ENCODE measurements around the gene RNF220.
"Not testable (repeated sequence)": the region's sequence is repeated elsewhere in the genome, so short reads cannot be mapped to it uniquely, and the experiment has no call there.

The RNF220 gene

DNA sequence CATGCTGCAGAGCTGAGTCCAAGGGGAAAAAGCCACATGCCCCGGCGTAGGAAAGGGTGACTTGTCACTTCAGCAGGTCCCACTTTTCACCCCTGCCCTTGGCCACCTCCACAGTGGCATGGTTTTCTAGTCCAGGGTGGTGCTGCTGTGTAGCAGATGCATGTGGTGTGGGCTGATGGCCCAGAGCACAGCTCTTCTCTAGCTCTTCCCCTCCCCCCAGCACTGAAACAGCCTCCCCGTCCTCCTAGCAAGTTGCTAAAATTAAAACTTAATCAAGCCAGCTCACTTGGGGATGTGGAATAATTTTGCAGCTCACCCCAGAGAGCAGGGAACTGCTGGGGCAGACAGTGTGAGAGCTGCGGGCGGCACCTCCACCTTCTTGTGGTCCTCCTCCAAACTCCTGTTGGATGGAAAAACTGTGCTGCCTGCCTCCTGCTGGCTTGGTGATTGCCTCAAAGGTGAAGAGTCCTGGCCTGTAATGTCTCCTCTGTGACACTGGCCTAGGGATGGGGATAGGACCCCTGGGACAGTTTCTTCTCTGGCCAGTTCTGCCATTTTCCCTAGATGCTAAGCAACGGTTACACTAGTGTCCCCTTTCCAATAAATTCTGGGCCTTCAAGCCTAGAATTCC lies 91.6 kb downstream of the RNF220 start:
- no peak for DNase-seq (ENCODE audit: low spot score)

DNA sequence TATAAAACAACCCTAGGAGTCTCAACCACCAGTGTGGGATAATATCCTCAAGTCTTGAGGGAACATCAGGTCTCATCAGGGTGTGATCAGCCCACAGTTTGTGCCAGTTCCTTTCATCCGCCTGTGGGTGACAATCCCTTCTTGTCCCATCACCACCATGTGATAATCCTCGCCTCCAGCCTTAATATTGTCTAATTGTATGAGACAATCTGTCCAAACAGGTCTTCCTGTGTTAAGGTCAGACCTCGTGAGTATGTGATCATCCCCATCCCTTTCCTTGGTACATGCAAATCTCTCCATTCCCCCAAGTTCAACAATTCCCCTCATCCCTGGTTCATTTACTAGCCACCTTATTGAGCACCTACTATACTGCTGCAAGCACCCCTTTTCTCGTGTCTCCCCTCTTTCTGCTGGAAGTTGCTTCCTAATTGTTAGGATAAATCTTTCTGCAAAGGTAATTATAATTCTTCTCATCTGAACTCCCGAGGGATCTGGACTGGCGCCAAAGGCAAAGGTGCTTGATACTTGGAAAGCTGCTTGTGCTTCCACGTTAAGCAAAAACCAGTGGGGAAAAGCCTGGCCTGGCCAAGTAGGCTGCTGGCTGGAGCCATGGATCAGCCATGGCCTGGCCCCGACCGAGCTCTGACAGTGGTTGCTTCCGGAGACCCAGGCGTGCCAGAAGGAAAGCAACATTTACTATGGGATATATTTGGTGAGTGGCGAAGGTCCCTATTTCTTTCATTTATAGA lies 92.5 kb downstream of the RNF220 start:
- no peak for DNase-seq (ENCODE audit: low spot score)

DNA sequence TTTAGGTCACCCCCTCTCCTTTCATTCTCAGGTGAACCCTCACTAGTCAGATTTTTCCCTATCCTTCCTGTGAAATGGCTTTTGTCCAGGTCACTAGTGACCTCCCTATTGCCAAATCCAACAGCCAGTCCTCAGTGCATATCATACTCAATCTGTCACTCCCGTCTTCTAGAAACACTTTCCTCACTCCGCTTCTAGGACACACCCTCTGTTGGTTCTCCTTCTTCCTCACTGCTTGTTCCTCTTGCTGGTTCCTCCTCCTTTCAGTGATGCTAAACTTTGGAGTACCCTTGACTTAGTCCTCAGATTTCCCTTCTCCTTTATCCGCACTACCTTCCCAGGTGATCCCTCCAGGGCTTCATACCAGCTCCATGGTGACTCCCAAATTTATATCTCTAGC lies 94.3 kb downstream of the RNF220 start:
- no peak for DNase-seq (ENCODE audit: low spot score)

DNA sequence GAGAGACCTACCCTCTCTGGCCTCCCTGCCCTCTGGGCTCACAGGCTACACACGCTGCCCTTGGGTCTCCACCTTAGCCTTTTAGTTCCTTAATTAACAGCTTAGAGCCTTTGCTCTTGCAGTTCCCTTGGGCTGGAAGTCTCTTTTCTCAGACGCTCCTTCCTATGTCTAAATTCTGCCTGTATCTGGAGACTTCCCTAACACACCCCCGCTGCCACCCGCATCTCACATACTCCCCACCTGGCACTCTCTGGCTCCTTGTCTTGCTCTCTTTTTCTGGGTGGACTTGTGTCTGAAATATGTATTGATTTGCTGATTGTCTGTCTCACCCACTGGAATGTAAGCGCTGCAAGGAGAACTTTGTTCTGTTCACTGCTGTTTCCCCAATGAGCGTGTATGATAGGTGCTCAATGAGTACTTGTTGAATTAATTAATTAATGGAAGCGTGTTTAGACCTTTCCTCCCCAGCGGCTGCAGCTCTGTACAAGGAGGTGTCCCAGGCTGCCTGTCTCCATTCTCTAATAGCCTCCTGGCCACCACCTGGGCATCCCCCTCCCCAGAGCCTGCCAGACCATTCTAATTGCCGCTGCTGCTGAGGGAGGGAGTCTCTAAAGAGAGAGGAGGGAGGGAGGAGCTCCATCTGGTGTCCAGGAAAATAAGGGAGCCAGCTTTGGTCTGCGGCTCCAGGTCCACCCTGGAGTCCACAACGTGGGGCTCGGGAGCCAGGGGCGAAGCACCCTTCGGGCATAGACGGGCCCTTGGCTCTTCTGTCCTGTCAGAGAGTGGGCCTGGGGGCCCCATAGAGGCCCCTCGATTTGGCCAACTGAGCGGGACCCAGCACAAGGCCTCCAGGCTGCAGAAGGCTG lies 95.4 kb downstream of the RNF220 start:
- no peak for DNase-seq (ENCODE audit: low spot score)

DNA sequence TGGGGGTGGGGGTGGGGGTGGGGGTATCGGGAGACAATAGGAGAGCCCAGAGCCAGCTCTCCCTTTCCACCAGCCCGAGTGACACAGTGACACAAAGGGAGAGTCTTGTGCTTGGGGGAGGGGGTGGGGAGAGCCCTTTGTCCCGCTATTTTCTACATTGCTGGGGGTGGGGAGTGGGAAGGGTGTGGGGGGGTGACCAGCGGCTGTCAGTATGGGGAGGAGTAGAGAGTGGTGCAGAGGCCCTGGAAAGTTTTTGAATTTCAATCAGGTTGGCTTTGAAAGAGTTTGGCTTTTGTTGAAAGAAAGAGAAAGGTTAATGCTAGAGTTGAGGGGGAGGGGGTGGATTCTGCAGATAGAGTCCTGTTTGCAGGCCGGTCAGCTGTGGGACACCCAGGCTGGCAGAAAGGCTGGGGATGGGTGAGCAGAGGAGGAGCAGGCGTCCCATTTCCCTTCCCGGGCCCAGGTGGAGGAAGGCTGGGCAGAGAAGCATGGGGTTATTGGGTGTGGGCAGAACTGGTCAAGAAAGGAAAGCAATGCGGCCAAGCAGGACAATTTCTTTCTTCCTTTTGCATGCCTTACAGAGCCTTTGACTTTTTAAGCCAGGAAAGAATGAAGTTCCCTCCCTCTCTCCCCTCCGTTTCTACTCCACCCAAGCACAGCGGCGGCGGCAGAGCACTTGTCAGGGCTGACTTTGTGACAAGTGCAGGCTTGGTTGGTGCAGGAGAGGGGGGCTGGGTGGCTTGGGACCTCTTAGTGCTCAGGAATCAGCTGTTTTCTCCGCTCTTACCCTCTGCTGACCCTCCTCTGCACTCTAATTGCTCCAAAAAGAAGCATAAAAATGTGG lies 96.2 kb downstream of the RNF220 start:
- no peak for DNase-seq (ENCODE audit: low spot score)

DNA sequence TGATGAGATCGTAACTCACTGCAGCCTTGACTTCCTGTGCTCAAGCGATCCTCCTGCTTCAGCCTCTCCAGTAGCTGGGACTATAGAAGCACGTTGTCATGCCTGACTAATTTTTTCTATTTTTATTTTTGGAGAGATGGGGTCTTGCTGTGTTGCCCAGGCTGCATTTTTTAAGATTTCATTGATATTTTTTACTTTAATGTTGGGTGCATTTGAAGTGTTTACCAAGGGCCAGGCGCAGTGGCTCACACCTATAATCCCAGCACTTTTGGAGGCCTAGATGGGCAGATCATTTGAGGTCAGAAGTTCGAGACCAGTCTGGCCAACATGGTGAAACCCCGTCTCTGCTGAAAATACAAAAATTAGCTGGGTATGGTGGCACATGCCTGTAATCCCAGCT lies 97.8 kb downstream of the RNF220 start:
- DNase-seq (ENCODE audit: low spot score) = not testable (repeated sequence)

DNA sequence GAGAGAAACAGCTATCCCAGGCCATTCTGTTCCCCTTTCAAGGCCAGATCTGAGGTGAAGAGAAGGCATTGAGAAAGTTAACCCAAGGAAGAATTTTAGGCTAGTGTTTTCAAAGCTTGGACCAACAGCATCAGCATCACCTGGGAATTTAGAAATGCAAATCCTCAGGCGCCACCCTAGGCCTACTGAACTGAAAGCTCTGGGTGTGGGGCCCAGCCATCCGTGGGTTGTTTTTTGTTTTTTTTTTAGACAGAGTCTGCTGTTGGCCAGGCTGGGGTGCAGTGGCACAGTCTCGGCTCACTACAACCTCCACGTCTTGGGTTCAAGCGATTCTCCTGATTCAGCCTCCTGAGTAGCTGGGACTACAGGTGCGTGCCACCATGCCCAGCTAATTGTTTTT lies 98.6 kb downstream of the RNF220 start:
- no peak for DNase-seq (ENCODE audit: low spot score)

DNA sequence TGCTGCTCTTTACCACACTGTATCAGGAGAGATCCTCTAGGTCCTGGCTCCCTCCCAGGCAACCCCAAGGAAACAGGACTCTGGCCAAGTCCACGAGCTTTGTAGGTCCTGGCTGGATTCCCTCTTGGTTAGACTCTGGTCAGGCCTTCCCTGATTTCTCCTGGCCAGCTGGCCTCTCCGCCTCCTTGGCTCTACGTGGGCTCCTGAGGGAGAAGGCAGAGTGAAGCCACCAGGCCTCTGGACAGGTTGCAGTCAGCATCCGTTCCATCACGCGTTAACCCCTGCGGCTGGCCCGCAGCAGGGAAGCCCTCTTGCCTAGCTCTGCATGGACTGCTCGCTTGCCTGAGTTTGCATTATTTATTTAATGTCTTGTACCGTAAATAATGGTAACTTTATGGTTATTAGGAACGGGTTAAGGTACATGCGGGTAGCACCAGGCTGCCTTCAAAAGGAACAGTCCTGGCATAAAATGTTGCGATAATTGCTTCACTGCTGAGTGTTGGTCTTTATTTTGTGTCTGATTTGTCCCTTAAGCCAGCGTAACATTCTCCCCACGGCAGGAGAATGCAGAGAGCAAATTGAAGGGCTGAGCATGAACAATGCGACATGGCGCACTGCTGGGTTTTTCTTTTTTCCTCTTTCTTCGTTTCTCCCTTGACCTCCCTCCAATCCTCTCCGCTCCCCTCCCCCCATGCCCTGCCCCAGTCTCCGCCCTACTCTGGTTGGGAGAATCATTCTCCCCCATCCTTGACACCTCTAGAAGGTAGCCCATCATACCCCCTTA lies 100.3 kb downstream of the RNF220 start:
- no peak for DNase-seq (ENCODE audit: low spot score)

DNA sequence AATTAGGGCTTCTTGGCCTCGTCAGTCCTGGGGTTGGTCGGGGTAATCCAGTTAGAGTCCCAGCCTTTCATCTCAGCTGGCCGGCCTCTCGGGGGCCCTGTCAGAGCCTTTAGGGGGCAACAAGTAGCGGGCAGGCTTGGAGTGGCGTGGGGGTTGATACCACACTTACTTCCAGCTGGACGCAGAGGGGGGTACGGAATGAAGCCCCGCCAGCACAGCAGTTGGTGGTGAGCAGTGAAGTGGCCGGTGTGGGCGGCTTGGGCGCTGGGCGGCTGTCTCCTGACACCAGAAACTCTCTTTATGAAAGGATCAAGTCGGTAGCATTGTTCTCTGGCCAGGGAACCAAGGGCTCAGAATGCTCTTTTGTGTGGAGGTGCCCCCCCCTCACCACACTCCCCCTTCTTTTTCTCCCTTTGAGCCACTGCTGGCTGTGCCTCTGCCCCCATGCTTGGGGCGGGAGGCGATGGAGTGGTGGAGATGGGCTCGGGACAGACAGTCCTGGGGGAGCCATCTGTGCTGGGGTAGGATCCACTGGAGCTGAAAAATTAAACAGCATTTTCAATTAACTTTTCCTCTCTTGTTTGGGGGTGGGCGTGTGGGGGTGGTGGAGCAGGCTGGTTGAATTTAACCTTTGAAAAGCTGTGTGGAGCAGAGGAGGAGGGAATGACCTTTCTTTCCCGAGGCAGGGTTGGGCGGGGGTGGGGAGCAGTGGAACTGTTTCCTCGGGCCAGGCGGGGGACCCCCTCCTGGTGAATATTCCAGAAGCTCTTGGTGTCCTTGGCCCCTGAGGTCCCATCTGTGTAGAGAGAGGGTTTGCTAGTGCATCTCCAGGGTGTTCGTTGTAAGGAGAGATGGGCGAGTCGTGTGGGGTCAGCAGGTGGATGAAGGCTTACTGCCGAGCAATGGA lies 102.7 kb downstream of the RNF220 start:
- no peak for DNase-seq (ENCODE audit: low spot score)

DNA sequence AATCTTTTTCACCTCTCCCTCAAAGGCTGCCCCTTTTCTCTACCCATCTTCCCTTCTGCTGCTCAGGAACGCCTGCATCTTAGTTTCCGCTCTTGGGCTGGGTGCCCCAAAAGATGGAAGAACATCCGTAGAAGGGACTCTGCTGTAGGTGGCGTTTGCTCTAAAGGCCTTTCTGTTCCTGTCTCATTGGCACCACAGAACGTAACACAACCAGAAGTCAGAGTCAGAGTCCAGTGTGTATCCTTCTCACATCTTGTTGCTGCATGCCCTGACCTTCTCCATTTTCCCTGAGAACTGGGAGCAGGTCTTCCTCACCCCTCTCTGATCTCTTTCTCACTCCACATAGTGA lies 103.3 kb downstream of the RNF220 start:
- DNase-seq (ENCODE audit: low spot score) = no peak

DNA sequence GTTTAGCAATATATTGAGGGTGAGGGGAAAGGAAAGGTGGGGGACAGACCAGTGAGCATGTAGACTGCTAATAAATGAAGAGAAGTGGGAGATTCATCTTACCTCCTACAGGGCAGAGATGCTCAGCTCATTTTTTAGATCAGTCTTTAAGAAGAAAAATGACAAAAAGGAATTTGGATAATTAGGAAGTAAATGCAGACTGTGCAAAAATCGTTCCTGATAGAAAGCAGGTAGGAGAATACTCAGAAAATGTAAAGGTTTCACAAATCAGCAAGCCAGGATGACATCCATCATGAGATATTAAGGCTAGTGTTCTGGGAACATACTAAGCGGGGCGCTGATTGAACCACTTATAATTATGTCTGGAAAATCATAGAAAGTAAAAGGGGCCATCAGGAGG lies 106.3 kb downstream of the RNF220 start:
- DNase-seq (ENCODE audit: low spot score) = no peak

DNA sequence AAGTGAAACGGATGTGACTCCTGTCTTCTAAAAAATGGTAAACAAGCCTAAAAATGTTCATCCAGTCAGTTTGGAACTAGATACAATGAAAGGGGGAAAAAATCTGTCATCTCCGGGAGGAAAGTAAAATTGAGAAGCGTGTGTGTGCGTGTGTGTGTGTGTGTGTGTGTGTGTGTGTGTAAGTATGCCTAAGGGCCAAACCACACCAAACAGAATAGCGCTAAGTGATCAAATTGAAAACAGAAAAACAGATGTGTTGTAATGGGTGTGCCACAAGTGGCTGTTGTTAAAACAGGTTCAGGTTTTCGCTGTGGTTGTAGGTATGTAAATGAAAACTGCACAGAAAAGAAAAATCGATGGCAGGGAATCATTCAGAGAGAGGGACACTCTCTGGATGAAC lies 106.7 kb downstream of the RNF220 start:
- DNase-seq (ENCODE audit: low spot score) = no peak

DNA sequence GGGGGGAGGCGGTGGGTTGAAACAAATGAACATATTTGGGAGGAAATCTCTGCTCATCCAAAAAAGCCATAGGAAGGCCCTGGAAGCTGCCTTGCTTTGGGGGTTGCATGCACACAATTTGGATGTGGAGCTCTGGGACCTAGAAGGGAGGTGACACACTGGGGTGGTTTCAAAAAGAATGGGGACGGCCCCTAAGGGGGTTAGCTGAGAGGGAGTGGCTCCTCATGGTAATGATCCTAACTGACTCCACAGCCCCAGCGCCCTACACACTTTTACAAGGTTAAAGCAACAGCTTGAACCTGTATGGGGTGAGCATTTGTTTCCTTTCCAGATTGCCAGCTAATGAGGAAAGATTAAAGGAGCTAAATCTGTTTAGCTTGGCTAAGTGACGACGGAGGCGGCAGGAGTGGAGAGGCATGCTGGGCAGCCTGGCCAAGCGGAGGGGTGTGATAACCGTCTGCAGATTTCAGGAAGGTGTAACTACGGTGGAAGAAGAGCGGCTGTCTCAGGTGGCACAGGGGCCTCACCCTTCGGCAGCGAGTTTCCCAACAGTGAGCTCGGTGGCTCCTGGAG lies 107.3 kb downstream of the RNF220 start:
- DNase-seq (ENCODE audit: low spot score) = no peak

DNA sequence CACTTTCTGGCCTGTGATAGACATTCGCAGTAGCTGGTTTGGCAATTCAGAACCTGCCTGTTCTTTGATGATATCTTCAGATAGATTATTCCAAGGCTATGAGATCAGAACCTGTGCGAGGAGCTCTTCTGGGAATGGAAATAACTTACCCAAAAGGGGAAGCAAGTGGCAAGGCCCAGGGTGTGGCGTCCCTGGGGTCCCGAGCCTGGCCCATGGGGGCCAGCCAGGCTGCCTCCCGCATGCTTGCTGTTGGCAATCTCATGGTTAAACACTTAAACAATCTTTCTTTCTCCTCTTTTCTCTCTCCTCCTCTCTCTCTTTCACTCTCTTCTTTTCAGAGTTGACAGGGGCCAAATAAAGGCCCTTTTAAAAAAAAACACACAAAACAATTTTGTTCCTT lies 108.1 kb downstream of the RNF220 start:
- DNase-seq (ENCODE audit: low spot score) = no peak

DNA sequence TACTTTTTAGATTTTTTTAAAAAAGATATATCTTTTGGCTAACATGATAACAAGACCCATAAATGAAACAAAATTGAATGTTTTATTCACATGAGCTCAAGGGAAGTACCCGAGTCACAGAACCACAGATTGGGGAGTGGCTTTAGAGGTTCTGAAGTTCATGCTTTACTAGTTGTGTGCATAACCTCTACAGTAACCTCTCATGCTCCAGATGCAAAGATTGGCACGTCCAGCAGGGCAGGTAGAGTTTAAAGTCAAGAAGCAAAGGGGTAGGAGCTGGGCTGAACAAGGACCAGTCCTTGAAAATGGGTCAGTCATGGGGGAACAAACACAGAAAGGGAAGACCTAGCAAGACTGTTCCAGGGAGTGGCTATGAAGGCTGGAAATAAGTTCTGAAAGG lies 109.6 kb downstream of the RNF220 start:
- DNase-seq (ENCODE audit: low spot score) = no peak

DNA sequence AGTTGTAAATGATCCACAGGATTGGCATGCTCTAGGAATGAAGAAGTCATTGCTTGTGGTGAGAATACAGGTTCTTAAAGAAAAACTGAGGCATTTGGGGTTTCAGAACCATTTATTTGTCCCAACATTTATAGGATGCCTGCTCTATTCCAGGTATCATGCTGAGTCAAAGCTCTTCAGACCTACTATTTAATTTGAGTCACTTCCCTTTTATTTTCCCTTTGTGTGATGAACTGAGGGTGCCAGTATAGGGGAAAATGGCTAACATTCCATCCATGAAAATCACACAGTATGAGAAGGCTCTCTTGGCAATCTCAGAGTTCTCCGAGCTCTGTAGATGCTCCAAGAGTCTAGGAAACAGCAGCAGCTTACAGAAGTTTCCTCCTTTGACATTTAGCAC lies 110.4 kb downstream of the RNF220 start:
- no peak for DNase-seq (ENCODE audit: low spot score)

DNA sequence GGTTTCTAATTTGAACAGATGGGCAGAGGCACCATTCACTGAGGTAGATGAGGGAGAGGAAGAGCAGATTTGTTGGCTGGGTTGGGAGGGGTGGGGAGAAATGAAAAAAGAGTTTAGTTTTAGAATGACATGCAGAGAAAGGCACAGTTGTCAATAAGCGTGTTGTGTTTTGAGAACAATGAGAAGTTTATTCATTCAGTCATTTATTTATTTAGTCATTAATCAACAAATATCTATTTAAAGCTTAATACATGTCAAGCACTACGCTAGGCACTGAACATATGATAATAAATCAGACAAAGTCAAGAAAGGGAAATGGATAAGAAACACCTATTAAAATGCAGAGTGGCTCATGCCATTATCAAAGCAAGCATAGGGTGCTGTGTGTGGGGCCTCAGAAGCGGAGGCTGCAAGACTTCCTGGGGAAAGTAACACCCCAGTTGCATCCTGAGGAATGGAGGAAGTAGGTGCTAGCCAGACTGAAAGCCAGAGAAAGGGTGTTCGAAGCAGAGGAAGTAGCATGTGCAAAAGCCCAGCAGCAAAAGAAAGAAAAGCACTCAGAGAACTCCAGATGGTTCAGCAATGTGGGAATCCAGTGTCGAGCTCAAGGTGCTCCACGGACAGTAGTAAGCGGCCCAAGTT lies 114.1 kb downstream of the RNF220 start:
- no peak for DNase-seq (ENCODE audit: low spot score)

DNA sequence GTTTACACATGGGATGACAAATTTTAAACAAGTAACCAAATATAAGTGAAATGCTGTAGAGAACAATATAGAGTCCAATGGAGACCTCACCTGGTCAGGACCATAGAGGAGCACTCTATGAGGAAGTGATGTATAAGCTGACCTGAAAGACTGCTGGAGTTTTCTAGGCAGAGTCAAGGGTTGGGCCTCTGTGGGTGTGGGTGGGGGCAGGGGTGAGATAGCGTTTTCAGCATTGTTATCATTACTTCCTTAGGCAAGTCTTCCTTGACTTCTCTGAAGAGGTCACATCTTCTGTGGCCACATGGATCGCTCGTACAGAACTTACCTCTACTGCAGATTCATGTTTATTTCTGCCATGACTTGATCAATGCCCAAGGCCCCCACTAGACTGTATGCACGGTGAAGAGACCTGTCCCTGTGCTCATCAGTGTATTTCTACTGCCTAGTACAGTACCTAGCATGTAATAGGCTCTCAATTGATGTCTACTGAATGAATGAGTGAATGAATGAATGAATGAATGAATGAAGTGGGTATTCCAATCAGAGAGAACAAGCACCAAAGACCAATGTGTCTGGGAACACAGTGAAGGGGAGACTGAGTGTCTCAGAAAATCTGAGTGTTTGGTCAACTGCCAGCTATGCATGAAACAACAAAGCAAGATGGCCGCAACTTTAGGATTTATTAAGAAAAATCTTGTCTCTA lies 116.5 kb downstream of the RNF220 start:
- no peak for DNase-seq (ENCODE audit: low spot score)

Data from germinal center (tissue), 1 donor.